Duodenal mucosa (tissue), 2 donors: ENCODE results near the gene ZBTB16.

Experiments
- H3K27ac ChIP-seq: one replicate; pipeline ENCODE4 v1.7.0; 2013; ENCODE audit warnings: low read depth, low read length
- H3K27me3 ChIP-seq, 2 donors: one replicate each; pipeline ENCODE4 v1.7.0; 2013; ENCODE audit warnings: low read length in 2 of 2, control low read depth in 1 of 2; ENCODE audit not compliant: insufficient read depth in 2 of 2, control insufficient read depth in 1 of 2
- H3K36me3 ChIP-seq, 2 donors: one replicate each; pipeline ENCODE4 v1.7.0; 2013; ENCODE audit warnings: low read length in 2 of 2, control low read depth in 1 of 2; ENCODE audit not compliant: insufficient read depth in 2 of 2, control insufficient read depth in 1 of 2
- H3K4me1 ChIP-seq, 2 donors: one replicate each; pipeline ENCODE4 v1.7.0; 2013; ENCODE audit warnings: low read length in 2 of 2, control low read depth in 1 of 2; ENCODE audit not compliant: insufficient read depth in 2 of 2, control insufficient read depth in 1 of 2
- H3K4me3 ChIP-seq, 2 donors: one replicate each; pipeline ENCODE4 v1.7.0; 2013; ENCODE audit warnings: low read length in 2 of 2, low read depth in 1 of 2
- H3K9ac ChIP-seq, 2 donors: one replicate each; pipeline ENCODE4 v1.7.0; 2013; ENCODE audit warnings: low read length in 2 of 2, low read depth in 1 of 2
- H3K9me3 ChIP-seq, 2 donors: one replicate each; pipeline ENCODE4 v1.7.0; 2013; ENCODE audit warnings: low read length in 2 of 2, control low read depth in 1 of 2; ENCODE audit not compliant: control insufficient read depth in 1 of 2

Gene ZBTB16

DNA sequence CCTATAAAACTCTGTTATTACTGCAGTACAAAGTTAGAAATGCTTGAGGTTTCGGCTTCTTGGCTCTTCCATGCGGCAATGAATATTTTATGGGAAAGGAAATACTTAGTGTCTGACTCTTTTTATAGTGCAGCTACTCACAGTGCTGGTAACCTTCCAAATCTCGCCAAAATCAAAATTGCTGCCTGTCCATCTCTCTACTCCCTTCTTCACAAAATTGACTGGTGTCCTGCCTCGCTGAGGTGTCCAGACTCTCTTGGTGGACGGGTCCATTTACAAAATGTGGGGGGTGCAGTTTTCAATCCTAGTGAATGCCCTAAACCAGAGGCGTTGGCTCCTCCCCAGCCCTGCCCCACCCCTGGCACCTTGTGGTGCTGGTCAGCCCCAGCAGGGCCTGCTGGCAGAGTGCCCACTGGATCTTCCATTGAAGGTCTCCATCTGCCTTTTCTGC is 73.5 kb downstream of the ZBTB16 start:
- H3K36me3 ChIP-seq, result no peaks in the 10 kb centered on the region
- H3K9me3 ChIP-seq, result no peaks in the 10 kb centered on the region
- H3K4me3 ChIP-seq, result no peak overlapping the region
- H3K9ac ChIP-seq, result no peak overlapping the region
- no peak overlapping the region for H3K27ac ChIP-seq
- no peaks in the 10 kb centered on the region for H3K27me3 ChIP-seq
- peaks cover 6 to 25% of the 10 kb centered on the region in 2 donors for H3K4me1 ChIP-seq

- Histone ChIP-seq H3K27ac (no peak overlapping the region), H3K27me3 (no peaks in the 10 kb centered on the region), H3K4me1 (peaks cover 6 to 21% of the 10 kb centered on the region in 2 donors), H3K36me3 (no peaks in the 10 kb centered on the region), H3K9ac (no peak overlapping the region), H3K9me3 (no peaks in the 10 kb centered on the region), H3K4me3 (no peak overlapping the region)
Observed at GRCh38 chr11:114133548-114134329, 74.2 kb downstream of the ZBTB16 start.

DNA sequence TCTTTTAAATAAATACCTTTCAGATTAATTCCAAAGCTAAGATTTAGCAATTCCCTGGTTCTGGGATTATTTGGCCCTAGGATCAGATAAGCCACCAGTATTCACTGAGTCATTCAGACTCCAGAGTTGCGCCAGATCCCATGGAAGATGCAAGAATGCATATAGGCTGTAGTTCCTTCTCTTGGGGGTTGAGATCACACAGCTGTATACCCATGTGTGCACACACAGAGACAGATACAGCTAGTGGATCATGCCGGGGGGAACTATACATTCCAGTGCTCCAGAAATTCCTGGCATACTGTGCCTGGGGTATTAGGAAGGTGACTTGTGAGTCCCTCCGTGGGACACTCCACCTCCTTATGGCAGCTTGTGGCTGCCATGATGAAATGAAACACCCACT is 75.4 kb downstream of the ZBTB16 start:
- H3K27ac ChIP-seq, result no peak overlapping the region
- H3K4me1 ChIP-seq, result peaks cover 6 to 21% of the 10 kb centered on the region in 2 donors

GRCh38 chr11:114135737-114136151 is 76.2 kb downstream of the ZBTB16 start:
- H3K27ac ChIP-seq, result no peak overlapping the region
- no peak overlapping the region for H3K9ac ChIP-seq
- H3K36me3 ChIP-seq, result no peaks in the 10 kb centered on the region
- H3K9me3 ChIP-seq, result no peaks in the 10 kb centered on the region
- H3K4me1 ChIP-seq, result peaks cover 6 to 21% of the 10 kb centered on the region in 2 donors
- H3K27me3 ChIP-seq, result no peaks in the 10 kb centered on the region
- no peak overlapping the region for H3K4me3 ChIP-seq

More for the DNA sequence above, 75.4 kb downstream of the ZBTB16 start:
- no peak overlapping the region for H3K9ac ChIP-seq
- no peaks in the 10 kb centered on the region for H3K9me3 ChIP-seq
- H3K27me3 ChIP-seq, result no peaks in the 10 kb centered on the region
- no peak overlapping the region for H3K4me3 ChIP-seq
- no peaks in the 10 kb centered on the region for H3K36me3 ChIP-seq

GRCh38 chr11:114136686-114137640 is 77.5 kb downstream of the ZBTB16 start:
- peaks cover 3 to 18% of the 10 kb centered on the region in 2 donors for H3K4me1 ChIP-seq
- H3K4me3 ChIP-seq, result no peak overlapping the region
- no peaks in the 10 kb centered on the region for H3K27me3 ChIP-seq
- H3K9ac ChIP-seq, result no peak overlapping the region
- H3K27ac ChIP-seq, result no peak overlapping the region
- no peaks in the 10 kb centered on the region for H3K36me3 ChIP-seq
- no peaks in the 10 kb centered on the region for H3K9me3 ChIP-seq

DNA sequence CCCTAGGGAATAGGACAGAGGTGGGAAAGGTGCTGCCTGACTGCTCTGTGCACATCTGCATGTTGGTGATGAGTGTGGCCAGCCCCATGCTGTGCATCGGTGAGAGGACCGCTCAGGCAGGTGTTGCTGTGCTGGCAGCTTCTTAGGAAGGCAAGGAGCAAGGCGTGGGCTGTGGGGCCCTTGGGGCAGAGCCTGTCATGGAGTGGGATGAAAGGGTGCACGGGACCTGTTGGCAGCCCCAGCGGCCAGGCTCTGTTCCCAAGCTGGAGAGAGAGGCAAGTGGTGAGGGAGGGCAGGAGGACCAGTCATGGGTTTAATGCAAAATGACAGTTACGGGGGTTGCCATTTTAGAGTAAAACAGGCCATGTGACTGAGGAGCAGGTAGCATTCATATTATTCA is 78.3 kb downstream of the ZBTB16 start:
- H3K27me3 ChIP-seq, result no peaks in the 10 kb centered on the region
- H3K9me3 ChIP-seq, result no peaks in the 10 kb centered on the region
- H3K9ac ChIP-seq, result no peak overlapping the region
- peaks cover 3 to 26% of the 10 kb centered on the region in 2 donors for H3K4me1 ChIP-seq
- H3K4me3 ChIP-seq, result no peak overlapping the region
- no peaks in the 10 kb centered on the region for H3K36me3 ChIP-seq
- H3K27ac ChIP-seq, result no peak overlapping the region

DNA sequence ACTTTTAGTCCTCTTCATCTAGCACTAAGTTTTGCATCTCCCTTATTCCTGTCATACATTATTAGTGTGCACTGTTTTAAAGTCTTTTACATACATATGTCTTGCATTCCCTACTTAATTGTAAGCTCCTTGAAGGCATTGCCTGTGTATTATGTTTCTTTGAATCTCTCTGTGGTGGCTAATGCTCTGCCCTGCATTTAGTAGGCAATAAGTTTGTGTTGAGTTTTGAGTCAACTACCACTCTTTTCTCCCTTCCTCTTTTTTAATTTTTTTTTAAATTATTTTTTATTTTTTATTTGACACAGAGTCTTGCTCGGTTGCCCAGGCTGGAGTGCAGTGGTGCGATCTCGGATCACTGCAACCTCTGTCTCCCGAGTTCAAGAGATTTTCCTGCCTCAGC is 78.9 kb downstream of the ZBTB16 start:
- peaks cover 3 to 30% of the 10 kb centered on the region in 2 donors for H3K4me1 ChIP-seq
- H3K9ac ChIP-seq, result no peak overlapping the region
- H3K9me3 ChIP-seq, result no peaks in the 10 kb centered on the region
- H3K27ac ChIP-seq, result no peak overlapping the region
- H3K4me3 ChIP-seq, result no peak overlapping the region
- no peaks in the 10 kb centered on the region for H3K36me3 ChIP-seq
- H3K27me3 ChIP-seq, result no peaks in the 10 kb centered on the region

GRCh38 chr11:114140826-114141225 is 81.3 kb downstream of the ZBTB16 start:
- Histone ChIP-seq H3K4me3 (no peak overlapping the region), H3K27me3 (no peaks in the 10 kb centered on the region), H3K9me3 (no peaks in the 10 kb centered on the region), H3K27ac (no peak overlapping the region), H3K4me1 (peaks cover 2 to 30% of the 10 kb centered on the region in 2 donors), H3K36me3 (no peaks in the 10 kb centered on the region), H3K9ac (no peak overlapping the region)

GRCh38 chr11:114141863-114142580 is 82.5 kb downstream of the ZBTB16 start:
- Histone ChIP-seq H3K9ac (no peak overlapping the region), H3K4me1 (peaks cover 0 to 21% of the 10 kb centered on the region in 2 donors), H3K4me3 (no peak overlapping the region), H3K9me3 (no peaks in the 10 kb centered on the region), H3K27ac (no peak overlapping the region), H3K36me3 (no peaks in the 10 kb centered on the region), H3K27me3 (no peaks in the 10 kb centered on the region)
